ENCODE results near the gene CTBP2. TPM values are rescaled to one million over a fixed set of nuclear protein-coding genes. Genes with fewer than 3 reads are reported as not detected.

The CTBP2 gene
- total RNA-seq, 1 experiment from 2014 or later: 212 TPM

- Histone ChIP-seq H3K4me1 (ENCODE audit: insufficient read depth, low read length) (peaks cover 15% of the 10 kb centered on the region), H2AFZ (ENCODE audit: low read length) (no peak overlapping the region), H3K23ac (ENCODE audit: insufficient read length, low read depth, low read length) (no peak overlapping the region), H3K9ac (ENCODE audit: extremely low read depth, insufficient read length, low read length) (no peak overlapping the region), H2BK15ac (ENCODE audit: low read depth, low read length) (no peak overlapping the region), H2BK20ac (ENCODE audit: low read depth, low read length, poor library complexity, severe bottlenecking) (no peak overlapping the region), H3K23me2 (ENCODE audit: insufficient read length, low read depth, low read length, poor library complexity, severe bottlenecking) (no peaks in the 10 kb centered on the region), H4K91ac (ENCODE audit: insufficient read length, low read depth, low read length) (no peak overlapping the region), H2BK12ac (ENCODE audit: insufficient read length, low read depth, low read length) (no peak overlapping the region), H3T11ph (ENCODE audit: low read length) (no peak overlapping the region), H3K14ac (ENCODE audit: insufficient read depth, low read length) (no peak overlapping the region), H2BK120ac (ENCODE audit: low read depth, low read length, poor library complexity, severe bottlenecking) (no peak overlapping the region), H3K79me2 (ENCODE audit: insufficient read depth, low read length) (peaks cover 90% of the 10 kb centered on the region), H3K79me1 (ENCODE audit: insufficient read depth, low read depth, low read length, poor library complexity, severe bottlenecking) (peaks cover 2% of the 10 kb centered on the region), H3K27me3 (ENCODE audit: insufficient read depth, low read length) (no peaks in the 10 kb centered on the region), H4K5ac (ENCODE audit: insufficient read length, low read depth, low read length) (no peak overlapping the region), H3K27ac (ENCODE audit: insufficient read length, low read depth, low read length) (no peak overlapping the region), H3K4me2 (ENCODE audit: insufficient read depth, insufficient read length, low read length) (no peak overlapping the region), H2BK5ac (ENCODE audit: insufficient read length, low read length) (no peak overlapping the region), H3K9me3 (ENCODE audit: control insufficient read depth, low read depth, low read length) (no peaks in the 10 kb centered on the region), H3K56ac (ENCODE audit: insufficient read length, low read depth, low read length) (no peak overlapping the region), H4K20me1 (ENCODE audit: control insufficient read depth, insufficient read depth, insufficient read length) (peaks cover 5% of the 10 kb centered on the region), H2AK5ac (ENCODE audit: insufficient read length, low read length) (no peak overlapping the region), H4K8ac (replicated peaks; ENCODE audit: insufficient read length, low read depth, low read length) (no peak overlapping the region), H3K18ac (ENCODE audit: insufficient read length, low read depth, low read length) (no peak overlapping the region), H3K4ac (ENCODE audit: low read depth, low read length) (no peak overlapping the region)
- WGBS (ENCODE audit: extremely low coverage, insufficient read length, low lambda C conversion rate): no CpG with 5 or more reads among the region's 11 CpGs
- H3K36me3 Mint-ChIP-seq (ENCODE audit: insufficient read depth in 1 of 3, low read depth in 3 of 3): peaks cover 31 to 39% (median 37%) of the 10 kb centered on the region in 3 experiments; a peak in 6 of 7 replicates
- DNase-seq: no peak
- H3K4me3 Mint-ChIP-seq: peak overlapping the region in 1 of 2 experiments; percentile 47; a peak in 2 of 5 replicates
- no peak for TF ChIP-seq CTCF (conservative IDR thresholded peaks at IDR 0.05)
- no peaks in the 10 kb centered on the region for H3K27me3 Mint-ChIP-seq (ENCODE audit: low read depth)
- peak overlapping the region; percentile 59 to 84 (median 77); a peak in 5 of 7 replicates for H3K27ac Mint-ChIP-seq
- no peaks in the 10 kb centered on the region for H3K9me3 Mint-ChIP-seq
- peaks cover 77 to 81% of the 10 kb centered on the region in 2 experiments for H3K4me1 Mint-ChIP-seq
These were observed 40.2 kb downstream of the CTBP2 start for GRCh38 chr10:125120053-125120710.
